ENCODE data around the gene URM1. TPM values are rescaled to one million over a fixed set of nuclear protein-coding genes. Genes with fewer than 3 reads are reported as not detected.
"Not testable (repeated sequence)": the region's sequence is repeated elsewhere in the genome, so short reads cannot be mapped to it uniquely, and the experiment has no call there.

The URM1 gene
- polyA plus RNA-seq, 1 experiment = 95.7 TPM

DNA sequence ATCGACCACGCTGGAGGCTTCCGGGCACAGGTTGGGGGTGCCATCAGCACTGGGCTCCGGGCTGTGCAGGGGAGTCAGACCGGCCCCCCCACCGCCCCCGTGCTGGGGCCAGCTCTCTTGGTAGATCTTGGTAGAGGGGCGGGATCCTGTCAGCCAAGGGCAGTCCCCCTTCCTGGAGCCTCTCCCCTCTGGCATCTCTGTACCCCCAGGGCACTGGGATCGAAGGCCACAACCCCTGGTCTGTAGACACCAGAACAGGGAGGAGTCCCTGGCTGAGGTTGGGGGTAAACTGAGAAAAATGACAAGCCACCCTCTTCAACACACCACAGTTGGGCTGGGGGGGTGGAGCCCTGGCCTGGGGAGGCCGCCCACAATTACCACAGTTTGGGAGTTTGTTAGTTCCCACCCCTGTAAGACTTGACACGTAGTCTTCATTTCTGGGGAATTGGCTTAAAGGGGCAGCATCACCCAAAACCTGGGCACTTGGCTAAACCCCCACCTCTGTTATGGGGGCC is 50.4 kb downstream of the URM1 start:
- ChIA-PET POLR2A (no interaction called here), CTCF (interaction anchor here (1.0 to 4.9 kb wide), 6 partner anchors 11 to 126 kb away, joined by 3 to 50 read pairs (median 12); no protein-coding TSS in a partner anchor)
- TF ChIP-seq, protein P1, sequence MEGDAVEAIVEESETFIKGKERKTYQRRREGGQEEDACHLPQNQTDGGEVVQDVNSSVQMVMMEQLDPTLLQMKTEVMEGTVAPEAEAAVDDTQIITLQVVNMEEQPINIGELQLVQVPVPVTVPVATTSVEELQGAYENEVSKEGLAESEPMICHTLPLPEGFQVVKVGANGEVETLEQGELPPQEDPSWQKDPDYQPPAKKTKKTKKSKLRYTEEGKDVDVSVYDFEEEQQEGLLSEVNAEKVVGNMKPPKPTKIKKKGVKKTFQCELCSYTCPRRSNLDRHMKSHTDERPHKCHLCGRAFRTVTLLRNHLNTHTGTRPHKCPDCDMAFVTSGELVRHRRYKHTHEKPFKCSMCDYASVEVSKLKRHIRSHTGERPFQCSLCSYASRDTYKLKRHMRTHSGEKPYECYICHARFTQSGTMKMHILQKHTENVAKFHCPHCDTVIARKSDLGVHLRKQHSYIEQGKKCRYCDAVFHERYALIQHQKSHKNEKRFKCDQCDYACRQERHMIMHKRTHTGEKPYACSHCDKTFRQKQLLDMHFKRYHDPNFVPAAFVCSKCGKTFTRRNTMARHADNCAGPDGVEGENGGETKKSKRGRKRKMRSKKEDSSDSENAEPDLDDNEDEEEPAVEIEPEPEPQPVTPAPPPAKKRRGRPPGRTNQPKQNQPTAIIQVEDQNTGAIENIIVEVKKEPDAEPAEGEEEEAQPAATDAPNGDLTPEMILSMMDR (IDR thresholded peaks at IDR 0.05; ENCODE audit: insufficient read depth, low read depth, low read length) = no peak
- peak overlapping the region; percentile 60 for H3K4me3 ChIP-seq (ENCODE audit: low read depth, low read length)
- DNase-seq (ENCODE audit: low read depth) = no peak
- H3K27me3 ChIP-seq (ENCODE audit: control insufficient read depth, insufficient read depth, low read length) = peaks cover 1% of the 10 kb centered on the region; the same call in 1 of the 2 replicates
- H3K36me3 ChIP-seq (ENCODE audit: control insufficient read depth, insufficient read depth, low read length) = peaks cover 14% of the 10 kb centered on the region

DNA sequence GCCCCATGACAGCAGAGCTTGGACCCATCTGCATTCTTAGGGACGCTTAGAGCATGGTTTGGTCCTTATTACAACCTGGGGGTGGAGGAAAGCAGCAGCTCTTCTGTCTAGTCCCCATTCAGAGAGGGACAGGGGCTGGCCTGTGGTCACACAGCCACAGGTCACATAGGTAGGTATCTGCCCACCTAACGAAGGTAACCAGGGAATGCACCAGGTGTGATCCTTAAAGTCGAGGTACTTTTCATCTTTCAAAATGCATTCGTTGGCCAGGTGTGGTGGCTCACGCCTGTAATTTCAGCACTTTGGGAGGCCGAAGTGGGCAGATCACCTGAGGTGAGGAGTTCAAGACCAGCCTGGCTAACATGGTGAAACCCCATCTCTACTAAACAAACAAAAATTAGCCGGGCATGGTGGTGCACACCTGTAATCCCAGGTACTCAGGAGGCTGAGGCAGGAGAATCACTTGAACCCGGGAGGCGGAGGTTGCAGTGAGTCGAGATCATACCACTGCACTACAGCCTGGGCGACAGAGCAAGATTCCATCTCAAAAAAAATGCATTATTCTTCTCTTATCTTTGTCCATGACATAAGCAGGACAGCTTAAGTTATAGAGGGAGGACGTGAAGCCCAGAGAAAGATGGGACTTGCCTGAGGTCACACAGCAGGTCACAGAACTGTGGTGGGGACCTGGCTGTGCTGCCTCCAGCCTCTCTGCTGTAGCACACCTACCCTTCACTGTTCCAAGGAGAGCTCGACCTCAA is 51.0 kb downstream of the URM1 start:
- H3K36me3 ChIP-seq (ENCODE audit: control insufficient read depth, insufficient read depth, low read length) = peaks cover 14% of the 10 kb centered on the region
- CTCF ChIA-PET = interaction anchor here (3.4 to 4.9 kb wide), 2 partner anchors 11 to 62 kb away, joined by 21 to 50 read pairs; no protein-coding TSS in a partner anchor
- POLR2A ChIA-PET; DNase-seq (ENCODE audit: low read depth); H3K27me3 ChIP-seq (ENCODE audit: control insufficient read depth, insufficient read depth, low read length): not testable (repeated sequence)
- peak overlapping the region; percentile 60 for H3K4me3 ChIP-seq (ENCODE audit: low read depth, low read length)

- ChIA-PET POLR2A (interaction anchor here (0.6 to 0.7 kb wide), 2 partner anchors 18 to 129 kb away, joined by 4 to 5 read pairs; no protein-coding TSS in a partner anchor), CTCF (no interaction called here)
- no peaks in the 10 kb centered on the region for H3K27me3 ChIP-seq (ENCODE audit: control insufficient read depth, insufficient read depth, low read length)
- no peak overlapping the region for H3K4me3 ChIP-seq (ENCODE audit: low read depth, low read length)
- no peak for DNase-seq (ENCODE audit: low read depth)
- peaks cover 16% of the 10 kb centered on the region for H3K36me3 ChIP-seq (ENCODE audit: control insufficient read depth, insufficient read depth, low read length)
- TF ChIP-seq, protein P1 (IDR thresholded peaks at IDR 0.05; ENCODE audit: insufficient read depth, low read depth, low read length) = no peak
Measured at GRCh38 chr9:128422783-128423150, 51.6 kb downstream of the URM1 start.

GRCh38 chr9:128423356-128423755 is 52.2 kb downstream of the URM1 start:
- not testable (repeated sequence) for H3K4me3 ChIP-seq (ENCODE audit: low read depth, low read length); H3K27me3 ChIP-seq (ENCODE audit: control insufficient read depth, insufficient read depth, low read length); DNase-seq (ENCODE audit: low read depth)
- ChIA-PET CTCF (interaction anchor here (0.7 kb wide), 2 partner anchors 15 to 307 kb away, joined by 3 read pairs; no protein-coding TSS in a partner anchor), POLR2A (interaction anchor here (0.6 to 0.7 kb wide), 3 partner anchors 10 to 128 kb away, joined by 4 to 6 read pairs (median 5); no protein-coding TSS in a partner anchor)
- H3K36me3 ChIP-seq (ENCODE audit: control insufficient read depth, insufficient read depth, low read length) = peaks cover 18% of the 10 kb centered on the region

GRCh38 chr9:128424268-128424780 is 53.1 kb downstream of the URM1 start:
- ChIA-PET CTCF (interaction anchor here (2.8 kb wide), 1 partner anchor 14 kb away, joined by 14 read pairs; no protein-coding TSS in a partner anchor), POLR2A (no interaction called here)

More at GRCh38 chr9:128424268-128424780, 53.1 kb downstream of the URM1 start:
- DNase-seq (ENCODE audit: low read depth) = no peak
- Histone ChIP-seq H3K4me3 (ENCODE audit: low read depth, low read length) (no peak overlapping the region), H3K27me3 (ENCODE audit: control insufficient read depth, insufficient read depth, low read length) (no peaks in the 10 kb centered on the region), H3K36me3 (ENCODE audit: control insufficient read depth, insufficient read depth, low read length) (peaks cover 23% of the 10 kb centered on the region)
- TF ChIP-seq, protein P1 (IDR thresholded peaks at IDR 0.05; ENCODE audit: insufficient read depth, low read depth, low read length) = no peak
